ENCODE measurements around the gene FBL. TPM values are rescaled to one million over a fixed set of nuclear protein-coding genes. Genes with fewer than 3 reads are reported as not detected.

The FBL gene
- total and polyA plus RNA-seq, 7 donors = 70.3 to 267 (median 142) TPM

DNA sequence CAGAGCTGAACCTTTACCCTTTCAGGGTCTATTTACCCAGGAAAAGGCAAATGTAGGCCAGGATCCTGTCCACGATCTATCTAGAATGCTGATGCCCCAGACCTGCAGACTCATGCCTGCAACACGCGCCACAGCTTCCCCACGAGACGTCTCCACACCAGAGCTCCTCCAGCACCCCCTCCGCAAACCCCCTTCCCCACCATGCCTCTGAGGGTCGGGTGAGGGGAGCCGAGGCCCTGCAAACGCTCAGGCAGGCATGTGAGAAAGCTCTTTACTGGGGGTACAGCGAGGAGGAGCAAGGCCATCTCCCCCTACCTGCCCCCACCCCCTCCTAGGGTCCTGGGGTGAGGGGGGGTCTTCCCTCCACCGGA lies 21.1 kb downstream of the FBL start:
- no peak for DNase-seq
- TF ChIP-seq, protein P1, sequence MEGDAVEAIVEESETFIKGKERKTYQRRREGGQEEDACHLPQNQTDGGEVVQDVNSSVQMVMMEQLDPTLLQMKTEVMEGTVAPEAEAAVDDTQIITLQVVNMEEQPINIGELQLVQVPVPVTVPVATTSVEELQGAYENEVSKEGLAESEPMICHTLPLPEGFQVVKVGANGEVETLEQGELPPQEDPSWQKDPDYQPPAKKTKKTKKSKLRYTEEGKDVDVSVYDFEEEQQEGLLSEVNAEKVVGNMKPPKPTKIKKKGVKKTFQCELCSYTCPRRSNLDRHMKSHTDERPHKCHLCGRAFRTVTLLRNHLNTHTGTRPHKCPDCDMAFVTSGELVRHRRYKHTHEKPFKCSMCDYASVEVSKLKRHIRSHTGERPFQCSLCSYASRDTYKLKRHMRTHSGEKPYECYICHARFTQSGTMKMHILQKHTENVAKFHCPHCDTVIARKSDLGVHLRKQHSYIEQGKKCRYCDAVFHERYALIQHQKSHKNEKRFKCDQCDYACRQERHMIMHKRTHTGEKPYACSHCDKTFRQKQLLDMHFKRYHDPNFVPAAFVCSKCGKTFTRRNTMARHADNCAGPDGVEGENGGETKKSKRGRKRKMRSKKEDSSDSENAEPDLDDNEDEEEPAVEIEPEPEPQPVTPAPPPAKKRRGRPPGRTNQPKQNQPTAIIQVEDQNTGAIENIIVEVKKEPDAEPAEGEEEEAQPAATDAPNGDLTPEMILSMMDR (IDR thresholded peaks at IDR 0.05) = no peak
- H3K27me3 ChIP-seq (ENCODE audit: insufficient read depth in 3 of 3, low read length in 2 of 3) = no peaks in the 10 kb centered on the region
- H3K36me3 ChIP-seq (ENCODE audit: insufficient read depth in 1 of 2, low read depth in 1 of 2) = peaks cover 6 to 56% of the 10 kb centered on the region in 2 donors
- H3K27ac ChIP-seq = peak overlapping the region; percentile 91
- no peaks in the 10 kb centered on the region for H3K9me3 ChIP-seq
- ATAC-seq = no peak
- H3K4me1 ChIP-seq = peaks cover 27% of the 10 kb centered on the region
- H3K4me3 ChIP-seq = peak overlapping the region; percentile 80
- intact Hi-C loops (cut with DNase I) = no loop called here
- WGBS, 3 donors = 55 to 64% (median 61%) methylated on average over 10 to 11 of the region's 11 CpGs

DNA sequence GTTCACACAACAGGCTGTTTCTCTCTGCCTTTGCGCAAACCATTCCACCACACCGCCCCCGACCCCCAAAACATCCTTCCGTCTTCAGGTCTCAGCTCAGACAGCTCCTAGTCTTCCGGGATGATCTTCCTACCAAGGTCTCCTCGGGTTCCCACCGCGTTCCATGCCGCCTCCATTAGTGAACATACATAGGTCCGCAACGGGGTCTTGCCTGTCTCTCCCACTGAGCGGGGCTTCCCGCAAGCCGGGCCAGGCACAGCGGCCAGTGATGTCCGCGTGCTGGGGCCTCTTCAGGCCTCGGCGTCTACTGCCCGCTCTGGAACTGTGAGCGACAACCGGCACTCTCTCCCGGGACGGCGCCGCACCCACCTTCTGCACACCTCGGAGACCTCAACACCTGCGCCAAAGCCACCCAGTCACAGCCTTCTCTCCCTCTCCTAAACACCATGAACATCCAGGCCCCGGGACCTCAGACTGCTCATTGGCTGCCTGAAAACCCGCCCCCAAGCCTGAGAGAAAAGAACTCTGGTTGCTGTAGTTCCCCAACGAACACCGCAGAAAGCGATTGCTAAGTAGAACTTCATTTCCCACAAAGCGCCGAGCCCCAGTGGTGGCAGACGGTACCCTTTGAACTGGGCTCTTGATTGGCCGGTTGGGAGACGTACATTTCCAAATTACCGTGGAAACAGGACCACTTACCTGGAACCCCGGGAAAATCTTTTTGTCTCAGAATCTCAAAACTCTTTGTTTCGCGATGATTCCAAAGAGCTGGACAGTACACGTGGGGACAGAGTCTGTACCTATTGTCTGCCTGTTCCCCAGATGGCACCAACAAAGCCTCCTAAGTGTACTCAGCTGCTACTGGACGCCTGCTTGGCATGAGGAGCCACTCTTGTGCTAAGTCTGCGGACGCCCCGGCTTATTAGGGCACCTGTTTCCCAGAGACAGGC lies 21.8 kb downstream of the FBL start:
- DNase-seq (peak; percentile 85 to 92), ATAC-seq (peak; percentile 89 to 93 (median 92))
- Histone ChIP-seq H3K27ac (peak overlapping the region; percentile 91), H3K36me3 (ENCODE audit: insufficient read depth in 1 of 2, low read depth in 1 of 2) (peaks cover 6 to 49% of the 10 kb centered on the region in 2 donors), H3K4me3 (peak overlapping the region; percentile 80), H3K9me3 (no peaks in the 10 kb centered on the region), H3K4me1 (peaks cover 34% of the 10 kb centered on the region), H3K27me3 (ENCODE audit: insufficient read depth in 3 of 3, low read length in 2 of 3) (no peaks in the 10 kb centered on the region)
- 2 to 4% (median 3%) methylated on average over 47 of the region's 47 CpGs for WGBS, 3 donors
- intact Hi-C loops (cut with DNase I) = no loop called here
- TF ChIP-seq, protein P1 (IDR thresholded peaks at IDR 0.05) = no peak

DNA sequence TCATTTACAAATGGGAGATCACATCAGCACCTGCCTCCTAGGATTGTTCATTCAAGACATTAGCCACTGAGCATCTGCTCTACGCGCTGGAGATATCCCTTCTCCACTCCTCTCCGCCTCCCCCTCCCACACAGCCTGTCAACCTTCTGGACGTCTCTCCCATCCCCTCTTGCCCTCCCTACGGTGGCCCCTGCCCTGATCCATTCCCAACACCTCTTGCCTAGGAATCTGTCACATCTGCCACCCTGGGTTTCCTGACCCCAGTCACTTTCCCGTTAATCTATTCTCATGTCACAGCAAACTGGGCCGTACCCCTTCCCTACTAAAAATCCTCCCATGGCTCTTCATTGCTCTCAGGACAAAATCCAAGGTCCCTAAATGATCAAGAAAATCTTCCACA lies 22.5 kb downstream of the FBL start:
- DNase-seq = no peak
- TF ChIP-seq, protein P1 (IDR thresholded peaks at IDR 0.05) = no peak
- ATAC-seq = peak; percentile 34 to 53 (median 44)
- Histone ChIP-seq H3K4me1 (peaks cover 37% of the 10 kb centered on the region), H3K27ac (peak overlapping the region; percentile 91), H3K4me3 (peak overlapping the region; percentile 80), H3K27me3 (ENCODE audit: insufficient read depth in 3 of 3, low read length in 2 of 3) (no peaks in the 10 kb centered on the region), H3K36me3 (ENCODE audit: insufficient read depth in 1 of 2, low read depth in 1 of 2) (peaks cover 6 to 42% of the 10 kb centered on the region in 2 donors), H3K9me3 (no peaks in the 10 kb centered on the region)
- intact Hi-C loops (cut with DNase I) = no loop called here
- WGBS, 3 donors = 9 to 19% (median 9%) methylated on average over 7 of the region's 7 CpGs

DNA sequence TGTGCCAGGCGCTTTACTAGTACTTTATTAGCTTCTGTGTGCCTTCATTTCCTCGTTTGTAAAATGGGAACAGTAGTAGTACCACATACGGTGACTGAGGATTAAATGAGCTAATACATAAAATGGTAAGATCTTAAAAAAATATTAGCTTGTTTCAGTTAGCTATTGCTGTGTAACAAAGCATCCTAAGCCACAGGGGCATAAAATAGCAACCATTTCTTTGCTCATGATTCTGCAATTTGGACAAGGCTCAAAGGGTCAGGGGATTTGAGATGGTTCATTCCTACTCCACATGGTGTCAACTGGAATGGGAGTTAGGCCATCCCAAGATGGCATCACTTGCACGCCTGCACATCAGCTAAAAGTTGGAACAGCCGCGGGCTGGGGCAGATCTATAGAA lies 25.5 kb downstream of the FBL start:
- WGBS, 3 donors = 88 to 94% (median 92%) methylated on average over 6 of the region's 6 CpGs
- Histone ChIP-seq H3K9me3 (no peaks in the 10 kb centered on the region), H3K27ac (peak overlapping the region; percentile 91), H3K27me3 (ENCODE audit: insufficient read depth in 3 of 3, low read length in 2 of 3) (no peaks in the 10 kb centered on the region), H3K4me1 (peaks cover 53% of the 10 kb centered on the region), H3K4me3 (peak overlapping the region; percentile 80), H3K36me3 (ENCODE audit: insufficient read depth in 1 of 2, low read depth in 1 of 2) (peaks cover 1 to 19% of the 10 kb centered on the region in 2 donors)
- intact Hi-C loops (cut with DNase I) = no loop called here
- DNase-seq (no peak), ATAC-seq (no peak)
- TF ChIP-seq, protein P1 (IDR thresholded peaks at IDR 0.05) = no peak
